Activated CD8-positive, alpha-beta memory T cell treated with anti-CD3 and anti-CD28 coated beads, Interleukin-2, amount 10 ng/mL, durations not matched to agents 7 days and 5 days (primary cell): ENCODE results near the gene C21orf58. TPM values are rescaled to one million over a fixed set of nuclear protein-coding genes. Genes with fewer than 3 reads are reported as not detected.
A peak's percentile ranks its signal among the peaks of the same experiment; 100 is the strongest.
"Not testable (repeated sequence)": the region's sequence is repeated elsewhere in the genome, so short reads cannot be mapped to it uniquely, and the experiment has no call there.

Source experiments
- ATAC-seq: fragments of 150-1000 bp; cut with Tn5 transposase; one replicate; pipeline ENCODE4 v1.10.0; 2021; ENCODE audit warnings: moderate library complexity
- CTCF ChIA-PET: fragments of 350-600 bp; sonication (Branson Sonifier 250); formaldehyde crosslinking; loops from one replicate; lab custom pipeline; 2021; ENCODE audit warnings: antibody characterized with exemption; lab: Charles Lee
- DNase-seq: peaks from one replicate; pipeline ENCODE4 v3.0.0-alpha.2; 2020
- H3K27ac Mint-ChIP-seq: one replicate; pipeline ENCODE4 v1.8.0; 2021; ENCODE audit warnings: mild to moderate bottlenecking, mixed read lengths
- H3K27me3 Mint-ChIP-seq: one replicate; pipeline ENCODE4 v1.8.0; 2021; ENCODE audit warnings: mixed read lengths
- H3K36me3 Mint-ChIP-seq: one replicate; pipeline ENCODE4 v1.8.0; 2021; ENCODE audit warnings: mild to moderate bottlenecking, mixed read lengths
- H3K4me1 Mint-ChIP-seq: one replicate; pipeline ENCODE4 v1.8.0; 2021; ENCODE audit warnings: mixed read lengths
- H3K4me3 Mint-ChIP-seq: one replicate; pipeline ENCODE4 v1.8.0; 2021; ENCODE audit warnings: mild to moderate bottlenecking, moderate library complexity, mixed read lengths
- H3K9me3 Mint-ChIP-seq: one replicate; pipeline ENCODE4 v1.8.0; 2022; ENCODE audit warnings: low read depth, mixed read lengths
- total RNA-seq, 2 experiments: library from RNA; stranded (reverse); gene quantifications; one replicate each; pipeline ENCODE4 v1.2.3, GENCODE V29; 2021

Gene C21orf58
- 10 to 100 TPM; 48.4 to 82.1 TPM for total RNA-seq

- Mint-ChIP-seq H3K36me3 (peaks cover 42% of the 10 kb centered on the region), H3K4me1 (peaks cover 32% of the 10 kb centered on the region), H3K9me3 (no peaks in the 10 kb centered on the region), H3K4me3 (peak within 1 kb of the TSS; percentile 94), H3K27ac (peak within 1 kb of the TSS; percentile 95), H3K27me3 (no peaks in the 10 kb centered on the region)
- CTCF ChIA-PET: interaction anchor here (1.3 to 2.1 kb wide), 3 partner anchors 94 to 180 kb away, joined by 4 to 10 read pairs (median 4); no protein-coding TSS in a partner anchor
- ATAC-seq: peak; percentile 87
- peak; percentile 98 for DNase-seq
Observed at GRCh38 chr21:46323710-46324389, at the start of gene C21orf58, which contains the start of gene PCNT. Gene C21orf58, minus strand, starts transcription at chr21:46323870. Its CDS starts 1,132 bp downstream, at chr21:46322738. Gene PCNT, plus strand, starts transcription at chr21:46324156. Its CDS starts 73 bp downstream, at chr21:46324229.

DNA sequence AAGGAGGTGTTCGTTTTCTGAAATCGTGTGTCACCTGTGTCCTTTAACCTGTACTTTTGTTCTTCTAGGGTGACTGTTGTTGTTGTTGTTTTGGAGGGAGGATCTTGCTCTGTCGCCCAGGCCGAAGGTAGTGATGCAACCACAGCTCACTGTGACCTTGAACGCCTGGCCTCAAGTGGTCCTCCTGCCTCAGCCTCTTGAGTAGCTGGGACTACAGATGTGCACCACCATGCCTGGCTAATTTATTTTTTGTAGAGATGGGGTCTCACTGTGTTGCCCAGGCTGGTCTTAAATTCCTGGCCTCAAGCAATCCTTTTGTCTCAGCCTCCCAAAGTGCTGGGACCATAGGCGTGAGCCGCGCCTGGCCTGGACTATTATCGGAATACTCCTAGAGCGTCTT is 49.3 kb upstream of the C21orf58 start:
- H3K4me3 Mint-ChIP-seq, CTCF ChIA-PET, H3K9me3 Mint-ChIP-seq, DNase-seq, ATAC-seq, H3K27ac Mint-ChIP-seq, H3K27me3 Mint-ChIP-seq: not testable (repeated sequence)
- H3K36me3 Mint-ChIP-seq: peaks cover 26% of the 10 kb centered on the region
- peaks cover 20% of the 10 kb centered on the region for H3K4me1 Mint-ChIP-seq

DNA sequence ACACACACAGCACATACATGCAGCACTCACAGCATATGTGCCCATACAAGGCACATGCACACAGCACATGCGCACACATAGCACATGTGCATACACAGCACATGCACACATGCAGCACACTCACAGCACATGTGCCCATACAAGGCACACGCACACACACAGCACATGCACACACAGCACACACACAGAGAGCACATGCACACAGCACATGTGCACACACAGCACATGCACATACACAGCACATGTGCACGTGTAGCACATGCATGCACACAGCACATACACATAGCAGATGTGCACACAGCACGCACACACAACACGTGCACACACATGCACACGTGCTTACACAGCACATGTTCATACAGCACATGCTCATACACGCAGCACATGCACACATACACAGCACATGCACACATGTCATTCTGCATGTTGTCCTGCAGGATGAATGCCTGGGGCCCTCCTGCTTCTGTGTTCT is 48.4 kb upstream of the C21orf58 start:
- CTCF ChIA-PET: no interaction called here
- DNase-seq (no peak), ATAC-seq (no peak)
- H3K4me3 Mint-ChIP-seq: no peak overlapping the region
- peaks cover 27% of the 10 kb centered on the region for H3K36me3 Mint-ChIP-seq
- H3K9me3 Mint-ChIP-seq: no peaks in the 10 kb centered on the region
- no peaks in the 10 kb centered on the region for H3K27me3 Mint-ChIP-seq
- peaks cover 27% of the 10 kb centered on the region for H3K4me1 Mint-ChIP-seq
- H3K27ac Mint-ChIP-seq: no peak overlapping the region

DNA sequence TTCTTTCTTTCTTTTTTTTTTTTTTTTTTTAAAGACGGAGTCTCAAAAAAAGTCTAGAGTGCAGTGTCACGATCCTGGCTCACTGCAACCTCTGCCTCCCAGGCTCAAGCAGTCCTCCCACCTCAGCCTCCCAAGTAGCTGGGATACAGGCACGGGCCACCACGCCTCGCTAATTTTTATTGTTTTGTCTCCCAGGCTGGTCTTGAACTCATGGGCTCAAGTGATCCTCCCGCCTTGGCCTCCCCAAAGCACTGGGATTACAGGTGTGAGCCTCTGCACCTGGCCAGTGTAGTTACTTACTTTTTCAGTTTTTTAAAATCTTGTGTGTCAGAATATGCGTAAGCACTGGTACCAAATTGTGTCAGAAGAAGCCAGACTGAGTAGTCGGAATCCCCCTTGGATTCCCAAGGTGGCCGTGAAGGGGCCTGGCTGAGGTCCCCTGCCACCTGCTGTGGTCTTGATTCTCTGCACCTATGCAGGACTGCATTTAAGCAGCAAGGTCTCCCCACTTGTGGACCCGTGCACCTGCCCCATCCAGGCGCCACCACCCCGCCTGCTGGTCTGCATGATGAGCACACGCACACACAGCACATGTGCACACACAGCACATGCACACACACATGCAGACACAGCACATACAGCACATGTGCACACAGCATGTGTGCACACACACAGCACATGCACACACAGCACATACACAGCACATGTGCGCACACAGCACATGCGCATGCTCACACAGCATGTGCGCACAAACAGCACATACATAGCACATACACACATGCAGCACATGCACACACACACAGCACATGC is 47.7 kb upstream of the C21orf58 start:
- ATAC-seq (no peak), DNase-seq (no peak)
- Mint-ChIP-seq H3K4me3 (no peak overlapping the region), H3K27me3 (no peaks in the 10 kb centered on the region), H3K4me1 (peaks cover 29% of the 10 kb centered on the region), H3K9me3 (no peaks in the 10 kb centered on the region), H3K36me3 (peaks cover 30% of the 10 kb centered on the region), H3K27ac (no peak overlapping the region)
- CTCF ChIA-PET: interaction anchor here (0.7 kb wide), 1 partner anchor 809 kb away, joined by 3 read pairs; no protein-coding TSS in a partner anchor

GRCh38 chr21:46369520-46370235 is 46.0 kb upstream of the C21orf58 start:
- Mint-ChIP-seq H3K4me1 (peaks cover 29% of the 10 kb centered on the region), H3K9me3 (no peaks in the 10 kb centered on the region), H3K27me3 (no peaks in the 10 kb centered on the region), H3K4me3 (no peak overlapping the region), H3K36me3 (peaks cover 43% of the 10 kb centered on the region), H3K27ac (peak overlapping the region; percentile 84)
- peak; percentile 42 for DNase-seq
- CTCF ChIA-PET: interaction anchor here (1.1 to 1.9 kb wide), 4 partner anchors 11 to 251 kb away, joined by 3 to 7 read pairs (median 4); a partner anchor contains a TSS
- ATAC-seq: no peak

DNA sequence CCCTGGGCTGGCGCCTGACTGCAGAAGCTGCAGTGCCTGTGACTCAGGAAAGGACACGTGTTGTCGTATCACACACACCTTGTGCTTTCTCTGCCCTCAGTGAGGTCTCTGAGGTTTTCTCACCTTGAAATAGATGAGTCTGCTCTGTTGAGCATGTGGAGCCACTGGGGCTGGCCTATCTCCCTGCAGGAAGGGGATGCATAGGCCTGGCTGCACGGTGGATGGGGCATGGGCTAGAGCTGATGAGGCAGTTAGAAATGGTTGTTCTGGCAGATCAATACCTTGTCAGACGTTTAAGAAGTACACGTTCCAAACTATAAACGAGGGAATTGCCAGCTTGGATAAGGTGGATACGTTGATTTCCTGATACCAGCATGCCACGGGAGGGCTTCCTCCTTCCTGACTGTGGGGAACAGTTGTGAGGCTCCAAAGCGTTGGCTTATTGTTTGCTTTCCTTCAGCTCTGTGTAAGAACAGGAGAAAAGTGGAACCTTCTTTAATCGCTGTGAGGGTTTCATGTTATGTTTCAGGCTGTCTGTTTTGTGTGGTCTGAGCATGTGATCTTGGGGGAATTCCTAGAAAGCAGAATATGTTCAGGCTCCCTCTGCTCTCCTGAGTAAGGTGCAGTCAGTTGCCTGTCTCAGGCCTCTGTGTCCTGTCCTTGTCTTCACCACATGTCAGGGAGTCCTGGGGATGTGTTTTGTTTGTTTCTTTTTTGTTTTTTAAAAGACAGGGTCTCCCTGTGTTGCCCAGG is 45.0 kb upstream of the C21orf58 start:
- Mint-ChIP-seq H3K4me3 (peak overlapping the region; percentile 60), H3K36me3 (peaks cover 44% of the 10 kb centered on the region), H3K27me3 (no peaks in the 10 kb centered on the region), H3K9me3 (no peaks in the 10 kb centered on the region), H3K27ac (peak overlapping the region; percentile 84), H3K4me1 (peaks cover 29% of the 10 kb centered on the region)
- CTCF ChIA-PET: interaction anchor here (0.7 to 1.9 kb wide), 5 partner anchors 12 to 252 kb away, joined by 3 to 7 read pairs (median 4); no protein-coding TSS in a partner anchor
- ATAC-seq: peak; percentile 95
- peak; percentile 88 for DNase-seq

DNA sequence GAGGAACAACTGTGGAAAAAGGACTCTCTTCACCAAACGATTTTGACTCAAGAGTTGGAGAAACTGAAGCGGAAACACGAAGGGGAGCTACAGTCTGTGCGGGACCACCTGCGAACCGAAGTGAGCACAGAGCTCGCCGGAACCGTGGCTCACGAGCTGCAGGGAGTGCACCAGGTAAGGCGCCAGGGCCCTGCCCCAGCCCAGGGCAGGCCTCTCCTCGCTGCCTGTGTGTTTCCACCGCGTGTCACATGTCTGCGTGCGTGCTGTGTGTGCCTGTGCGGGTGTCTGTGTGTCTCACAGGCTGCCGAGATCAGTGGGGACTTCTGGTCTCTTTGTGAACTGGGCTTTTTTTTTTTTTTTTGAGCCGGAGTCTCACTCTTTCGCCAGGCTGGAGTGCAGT is 43.3 kb upstream of the C21orf58 start:
- Mint-ChIP-seq H3K27ac (no peak overlapping the region), H3K4me1 (peaks cover 29% of the 10 kb centered on the region), H3K9me3 (no peaks in the 10 kb centered on the region), H3K36me3 (peaks cover 45% of the 10 kb centered on the region), H3K27me3 (no peaks in the 10 kb centered on the region), H3K4me3 (no peak overlapping the region)
- ATAC-seq (no peak), DNase-seq (no peak)
- CTCF ChIA-PET: no interaction called here

DNA sequence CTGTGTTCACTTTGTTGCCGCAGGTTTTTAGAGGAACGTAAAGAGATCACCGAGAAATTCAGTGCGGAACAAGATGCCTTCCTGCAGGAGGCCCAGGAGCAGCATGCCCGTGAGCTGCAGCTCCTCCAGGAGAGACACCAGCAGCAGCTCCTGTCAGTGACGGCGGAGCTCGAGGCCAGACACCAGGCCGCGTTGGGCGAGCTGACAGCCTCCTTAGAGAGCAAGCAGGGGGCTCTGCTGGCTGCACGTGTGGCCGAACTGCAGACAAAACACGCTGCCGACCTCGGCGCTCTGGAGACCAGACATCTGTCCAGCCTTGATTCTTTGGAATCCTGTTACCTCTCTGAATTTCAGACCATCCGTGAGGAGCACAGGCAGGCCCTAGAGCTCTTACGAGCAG is 42.9 kb upstream of the C21orf58 start:
- no peaks in the 10 kb centered on the region for H3K9me3 Mint-ChIP-seq
- CTCF ChIA-PET: no interaction called here
- no peak overlapping the region for H3K4me3 Mint-ChIP-seq
- H3K27ac Mint-ChIP-seq: no peak overlapping the region
- no peaks in the 10 kb centered on the region for H3K27me3 Mint-ChIP-seq
- ATAC-seq (no peak), DNase-seq (no peak)
- peaks cover 44% of the 10 kb centered on the region for H3K36me3 Mint-ChIP-seq
- peaks cover 29% of the 10 kb centered on the region for H3K4me1 Mint-ChIP-seq

- no peak for DNase-seq
- Mint-ChIP-seq H3K4me3 (no peak overlapping the region), H3K9me3 (no peaks in the 10 kb centered on the region), H3K27me3 (no peaks in the 10 kb centered on the region), H3K4me1 (peaks cover 29% of the 10 kb centered on the region), H3K27ac (no peak overlapping the region), H3K36me3 (peaks cover 43% of the 10 kb centered on the region)
- CTCF ChIA-PET: no interaction called here
- no peak for ATAC-seq
Observed at GRCh38 chr21:46366091-46366490, 42.4 kb upstream of the C21orf58 start.

GRCh38 chr21:46363698-46364097 is 40.0 kb upstream of the C21orf58 start:
- Mint-ChIP-seq H3K36me3 (peaks cover 48% of the 10 kb centered on the region), H3K4me3 (no peak overlapping the region), H3K4me1 (peaks cover 15% of the 10 kb centered on the region), H3K27ac (no peak overlapping the region), H3K27me3 (no peaks in the 10 kb centered on the region), H3K9me3 (no peaks in the 10 kb centered on the region)
- CTCF ChIA-PET: no interaction called here
- ATAC-seq (no peak), DNase-seq (no peak)

DNA sequence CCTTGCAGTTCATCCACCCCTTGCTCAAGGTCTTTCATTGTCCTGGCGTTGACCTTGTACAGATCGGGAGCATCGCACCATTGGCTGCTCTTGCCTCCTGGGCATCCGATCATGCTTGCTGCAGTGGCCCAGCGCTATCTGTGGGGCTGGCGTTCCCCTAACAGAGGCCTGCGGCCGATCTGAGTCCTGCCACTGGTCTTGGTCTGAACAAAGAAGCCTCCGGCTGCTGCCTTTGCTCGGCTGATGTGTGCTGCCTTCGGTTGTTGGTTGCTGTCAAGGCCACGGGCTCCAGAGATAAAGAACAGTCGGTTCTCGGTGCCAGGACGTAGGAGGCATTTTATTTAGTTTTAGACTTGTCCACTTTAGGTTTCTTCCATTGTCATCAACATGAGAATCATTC is 39.3 kb upstream of the C21orf58 start:
- peaks cover 49% of the 10 kb centered on the region for H3K36me3 Mint-ChIP-seq
- H3K27ac Mint-ChIP-seq: no peak overlapping the region
- CTCF ChIA-PET: no interaction called here
- H3K27me3 Mint-ChIP-seq: no peaks in the 10 kb centered on the region
- H3K4me1 Mint-ChIP-seq: peaks cover 9% of the 10 kb centered on the region
- ATAC-seq (no peak), DNase-seq (no peak)
- no peak overlapping the region for H3K4me3 Mint-ChIP-seq
- no peaks in the 10 kb centered on the region for H3K9me3 Mint-ChIP-seq

GRCh38 chr21:46361935-46362334 is 38.3 kb upstream of the C21orf58 start:
- H3K4me1 Mint-ChIP-seq: peaks cover 3% of the 10 kb centered on the region
- ATAC-seq (no peak), DNase-seq (no peak)
- peaks cover 48% of the 10 kb centered on the region for H3K36me3 Mint-ChIP-seq
- H3K27ac Mint-ChIP-seq: no peak overlapping the region
- H3K4me3 Mint-ChIP-seq: no peak overlapping the region
- no peaks in the 10 kb centered on the region for H3K27me3 Mint-ChIP-seq
- CTCF ChIA-PET: no interaction called here
- H3K9me3 Mint-ChIP-seq: no peaks in the 10 kb centered on the region
